H9 (cell line): ENCODE measurements around the gene ZNF346. TPM values are rescaled to one million over a fixed set of nuclear protein-coding genes. Genes with fewer than 3 reads are reported as not detected.

Experiments
- DNase-seq: peaks from one replicate; pipeline ENCODE4 v3.0.0-alpha.2; 2017
- H2AFZ ChIP-seq: one replicate; pipeline ENCODE4 v1.6.1; 2013; ENCODE audit warnings: mild to moderate bottlenecking, low read length, control low read depth, moderate library complexity
- H2AK5ac ChIP-seq: 2 replicates; pipeline ENCODE4 v1.6.1; 2013; ENCODE audit warnings: low read length, control low read depth, mixed read lengths; ENCODE audit not compliant: insufficient read length
- H2BK120ac ChIP-seq: one replicate; pipeline ENCODE4 v1.6.1; 2013; ENCODE audit warnings: low read depth, mild to moderate bottlenecking, low read length, control low read depth, inconsistent platforms; ENCODE audit not compliant: poor library complexity, severe bottlenecking
- H2BK12ac ChIP-seq: 2 replicates; pipeline ENCODE4 v1.6.1; 2013; ENCODE audit warnings: low read length, control low read depth, mixed read lengths, low read depth; ENCODE audit not compliant: insufficient read length
- H2BK15ac ChIP-seq: 2 replicates; pipeline ENCODE4 v1.6.1; 2013; ENCODE audit warnings: low read depth, low read length, control low read depth
- H2BK20ac ChIP-seq: one replicate; pipeline ENCODE4 v1.6.1; 2013; ENCODE audit warnings: low read depth, mild to moderate bottlenecking, low read length, control low read depth, inconsistent platforms; ENCODE audit not compliant: poor library complexity, severe bottlenecking
- H2BK5ac ChIP-seq: 2 replicates; pipeline ENCODE4 v1.6.1; 2013; ENCODE audit warnings: low read length, control low read depth, mixed read lengths; ENCODE audit not compliant: insufficient read length
- H3K14ac ChIP-seq: 2 replicates; pipeline ENCODE4 v1.6.1; 2013; ENCODE audit warnings: low read length, control low read depth; ENCODE audit not compliant: insufficient read depth
- H3K18ac ChIP-seq: 2 replicates; pipeline ENCODE4 v1.6.1; 2013; ENCODE audit warnings: low read depth, mild to moderate bottlenecking, mixed read lengths, low read length, control low read depth; ENCODE audit not compliant: insufficient read length
- H3K23ac ChIP-seq: 2 replicates; pipeline ENCODE4 v1.6.1; 2013; ENCODE audit warnings: low read length, control low read depth, mixed read lengths, low read depth; ENCODE audit not compliant: insufficient read length
- H3K23me2 ChIP-seq: 2 replicates; pipeline ENCODE4 v1.6.1; 2013; ENCODE audit warnings: low read depth, mild to moderate bottlenecking, mixed read lengths, low read length, control low read depth; ENCODE audit not compliant: insufficient read length, poor library complexity, severe bottlenecking
- H3K27ac ChIP-seq: 2 replicates; pipeline ENCODE4 v1.5.1; 2013; ENCODE audit warnings: low read length, control low read depth, mixed read lengths, low read depth; ENCODE audit not compliant: insufficient read length
- H3K27me3 ChIP-seq: 2 replicates; pipeline ENCODE4 v1.6.1; 2013; ENCODE audit warnings: low read length, control low read depth, inconsistent platforms; ENCODE audit not compliant: insufficient read depth
- H3K4ac ChIP-seq: 2 replicates; pipeline ENCODE4 v1.6.1; 2013; ENCODE audit warnings: low read depth, mild to moderate bottlenecking, control low read depth, inconsistent platforms, low read length, moderate library complexity
- H3K4me1 ChIP-seq: 2 replicates; pipeline ENCODE4 v1.6.1; 2013; ENCODE audit warnings: low read length, control low read depth, inconsistent platforms; ENCODE audit not compliant: insufficient read depth
- H3K4me2 ChIP-seq: 2 replicates; pipeline ENCODE4 v1.6.1; 2013; ENCODE audit warnings: low read length, control low read depth, mixed read lengths; ENCODE audit not compliant: insufficient read length, insufficient read depth
- H3K56ac ChIP-seq: 2 replicates; pipeline ENCODE4 v1.6.1; 2013; ENCODE audit warnings: low read depth, mild to moderate bottlenecking, mixed read lengths, low read length, control low read depth; ENCODE audit not compliant: insufficient read length
- H3K79me1 ChIP-seq: 2 replicates; pipeline ENCODE4 v1.6.1; 2013; ENCODE audit warnings: low read depth, mild to moderate bottlenecking, moderate library complexity, low read length, control low read depth, inconsistent platforms; ENCODE audit not compliant: insufficient read depth, poor library complexity, severe bottlenecking
- H3K79me2 ChIP-seq: 2 replicates; pipeline ENCODE4 v1.6.1; 2013; ENCODE audit warnings: low read length, control low read depth, inconsistent platforms; ENCODE audit not compliant: insufficient read depth
- H3K9ac ChIP-seq: 2 replicates; pipeline ENCODE4 v1.6.1; 2013; ENCODE audit warnings: low read length, control low read depth, mixed read lengths; ENCODE audit not compliant: insufficient read length; ENCODE audit errors: extremely low read depth
- H3K9me3 ChIP-seq: one replicate; pipeline ENCODE4 v1.6.1; 2013; ENCODE audit warnings: low read depth, low read length, inconsistent platforms; ENCODE audit not compliant: control insufficient read depth
- H3T11ph ChIP-seq: one replicate; pipeline ENCODE4 v1.6.1; 2013; ENCODE audit warnings: mild to moderate bottlenecking, low read length, control low read depth, inconsistent platforms
- H4K20me1 ChIP-seq: one replicate; pipeline ENCODE4 v1.6.1; 2013; ENCODE audit not compliant: control insufficient read depth, insufficient read length, insufficient read depth
- H4K5ac ChIP-seq: 2 replicates; pipeline ENCODE4 v1.6.1; 2013; ENCODE audit warnings: low read depth, mild to moderate bottlenecking, mixed read lengths, low read length, control low read depth; ENCODE audit not compliant: insufficient read length
- H4K8ac ChIP-seq: replicated peaks from 2 replicates; pipeline ENCODE4 v1.6.1; 2013; ENCODE audit warnings: low read length, control low read depth, mixed read lengths, low read depth; ENCODE audit not compliant: insufficient read length
- H4K91ac ChIP-seq: 2 replicates; pipeline ENCODE4 v1.6.1; 2013; ENCODE audit warnings: low read depth, mild to moderate bottlenecking, moderate library complexity, mixed read lengths, low read length, control low read depth; ENCODE audit not compliant: insufficient read length
- H3K27ac Mint-ChIP-seq, 3 experiments: 2 replicates in 2 of 3; 3 replicates in 1 of 3; pipeline ENCODE4 v1.8.0; 2020 to 2021; ENCODE audit warnings: mixed read lengths in 3 of 3, mild to moderate bottlenecking in 1 of 3, moderate library complexity in 1 of 3
- H3K27me3 Mint-ChIP-seq: 2 replicates; pipeline ENCODE4 v1.8.0; 2021; ENCODE audit warnings: low read depth, mild to moderate bottlenecking, moderate library complexity, mixed read lengths
- H3K36me3 Mint-ChIP-seq, 3 experiments: 2 replicates in 2 of 3; 3 replicates in 1 of 3; pipeline ENCODE4 v1.8.0; 2020 to 2021; ENCODE audit warnings: low read depth in 3 of 3, mixed read lengths in 3 of 3; ENCODE audit not compliant: insufficient read depth in 1 of 3
- H3K4me1 Mint-ChIP-seq, 2 experiments: 2 replicates each; pipeline ENCODE4 v1.8.0; 2020; ENCODE audit warnings: mixed read lengths in 2 of 2
- H3K4me3 Mint-ChIP-seq, 2 experiments: 2 replicates in 1 of 2; 3 replicates in 1 of 2; pipeline ENCODE4 v1.8.0; 2020 to 2021; ENCODE audit warnings: mild to moderate bottlenecking in 2 of 2, mixed read lengths in 2 of 2, moderate library complexity in 1 of 2
- H3K9me3 Mint-ChIP-seq, 2 experiments: 2 replicates in 1 of 2; 3 replicates in 1 of 2; pipeline ENCODE4 v1.8.0; 2020; ENCODE audit warnings: mild to moderate bottlenecking in 2 of 2, mixed read lengths in 2 of 2, moderate library complexity in 1 of 2
- WGBS: extraction: QIAGEN DNeasy Blood & Tissue Kit; methylation state at CpG from one replicate; pipeline ENCODE4 v1.1.7; 2013; ENCODE audit warnings: missing lambda C conversion rate, low lambda C conversion rate, mixed read lengths; ENCODE audit not compliant: insufficient read length; ENCODE audit errors: extremely low coverage; 5-methylcytosine and 5-hydroxymethylcytosine counted together
- total RNA-seq: library from RNA; stranded (reverse); gene quantifications from 2 replicates; pipeline ENCODE4 v1.2.1, GENCODE V29; 2021
- TF ChIP-seq, protein P1 (sequence below): fragments of 200-600 bp; sonication (generic); conservative IDR thresholded peaks from 3 replicates; pipeline ENCODE4 v1.8.0; 2021; ENCODE audit warnings: antibody characterized with exemption, mild to moderate bottlenecking

The ZNF346 gene
- total RNA-seq, 1 experiment from 2014 or later, result 22.7 TPM

- no peaks in the 10 kb centered on the region for H3K27me3 ChIP-seq
- H4K20me1 ChIP-seq, result no peaks in the 10 kb centered on the region
- H3K4me2 ChIP-seq, result no peak overlapping the region
Measured at GRCh38 chr5:176995122-176995490, 27.4 kb upstream of the ZNF346 start.

More at GRCh38 chr5:176995122-176995490, 27.4 kb upstream of the ZNF346 start:
- no peak overlapping the region for H2BK12ac ChIP-seq
- H2BK20ac ChIP-seq, result no peak overlapping the region
- no peaks in the 10 kb centered on the region for H3K9me3 ChIP-seq
- no peak overlapping the region for H3K4ac ChIP-seq
- no peak overlapping the region for H2AFZ ChIP-seq
- H3K79me1 ChIP-seq, result peaks cover 13% of the 10 kb centered on the region
- Mint-ChIP-seq H3K4me1 (peaks cover 7 to 11% of the 10 kb centered on the region in 2 experiments; a peak in 2 of 4 replicates), H3K4me3 (no peak overlapping the region), H3K9me3 (peaks cover 15 to 23% of the 10 kb centered on the region in 2 experiments), H3K27ac (no peak overlapping the region), H3K36me3 (peaks cover 26 to 37% (median 28%) of the 10 kb centered on the region in 3 experiments), H3K27me3 (no peaks in the 10 kb centered on the region)
- no CpG with 5 or more reads among the region's 3 CpGs for WGBS
- no peak overlapping the region for H2AK5ac ChIP-seq
- H2BK5ac ChIP-seq, result no peak overlapping the region
- no peak overlapping the region for H4K5ac ChIP-seq
- H3K9ac ChIP-seq, result no peak overlapping the region
- H4K91ac ChIP-seq, result no peak overlapping the region
- H4K8ac ChIP-seq, result no peak overlapping the region
- H3K23me2 ChIP-seq, result no peaks in the 10 kb centered on the region
- no peak overlapping the region for H3K56ac ChIP-seq
- no peak overlapping the region for H3T11ph ChIP-seq
- H3K4me1 ChIP-seq, result no peaks in the 10 kb centered on the region
- H3K23ac ChIP-seq, result no peak overlapping the region
- H2BK15ac ChIP-seq, result no peak overlapping the region
- no peak overlapping the region for H2BK120ac ChIP-seq
- H3K79me2 ChIP-seq, result peaks cover 28% of the 10 kb centered on the region; the same call in 1 of the 2 replicates
- H3K14ac ChIP-seq, result no peak overlapping the region
- no peak for DNase-seq
- H3K18ac ChIP-seq, result no peak overlapping the region
- no peak overlapping the region for H3K27ac ChIP-seq
- TF ChIP-seq, protein P1, sequence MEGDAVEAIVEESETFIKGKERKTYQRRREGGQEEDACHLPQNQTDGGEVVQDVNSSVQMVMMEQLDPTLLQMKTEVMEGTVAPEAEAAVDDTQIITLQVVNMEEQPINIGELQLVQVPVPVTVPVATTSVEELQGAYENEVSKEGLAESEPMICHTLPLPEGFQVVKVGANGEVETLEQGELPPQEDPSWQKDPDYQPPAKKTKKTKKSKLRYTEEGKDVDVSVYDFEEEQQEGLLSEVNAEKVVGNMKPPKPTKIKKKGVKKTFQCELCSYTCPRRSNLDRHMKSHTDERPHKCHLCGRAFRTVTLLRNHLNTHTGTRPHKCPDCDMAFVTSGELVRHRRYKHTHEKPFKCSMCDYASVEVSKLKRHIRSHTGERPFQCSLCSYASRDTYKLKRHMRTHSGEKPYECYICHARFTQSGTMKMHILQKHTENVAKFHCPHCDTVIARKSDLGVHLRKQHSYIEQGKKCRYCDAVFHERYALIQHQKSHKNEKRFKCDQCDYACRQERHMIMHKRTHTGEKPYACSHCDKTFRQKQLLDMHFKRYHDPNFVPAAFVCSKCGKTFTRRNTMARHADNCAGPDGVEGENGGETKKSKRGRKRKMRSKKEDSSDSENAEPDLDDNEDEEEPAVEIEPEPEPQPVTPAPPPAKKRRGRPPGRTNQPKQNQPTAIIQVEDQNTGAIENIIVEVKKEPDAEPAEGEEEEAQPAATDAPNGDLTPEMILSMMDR, result no peak
